NCI-H2196 treated with DMSO at 0.1 percent for 48 hours (cell line): ENCODE results near the gene TRIM45.

ENCODE experiments used
- DNase-seq: peaks from one replicate; lab custom pipeline; 2025; ENCODE audit not compliant: unreplicated experiment; lab: John Stamatoyannopoulos, UW

The TRIM45 gene

GRCh38 chr1:117061986-117062415 lies 59.5 kb downstream of the TRIM45 start:
- DNase-seq = no peak
